Endothelial cell of umbilical vein (primary cell): Measurements from ENCODE around the gene ARHGAP18. TPM values are rescaled to one million over a fixed set of nuclear protein-coding genes. Genes with fewer than 3 reads are reported as not detected.
A peak's percentile ranks its signal among the peaks of the same experiment; 100 is the strongest.
"Not testable (repeated sequence)": the region's sequence is repeated elsewhere in the genome, so short reads cannot be mapped to it uniquely, and the experiment has no call there.

Source experiments
- BruUV-seq: library from RNA; stranded (reverse); fragments of 400-500 nt; replicated peaks from 2 replicates; lab custom pipeline; 2021; lab: Mats Ljungman, UMichigan
- CTCF ChIA-PET: fragments of 300-600, 350-600 bp; sonication (Branson Sonifier 250); formaldehyde crosslinking; loops from one replicate; lab custom pipeline; 2021; ENCODE audit warnings: antibody characterized with exemption, inconsistent platforms; lab: Charles Lee
- POLR2A ChIA-PET: fragments of 300-600, 350-600 bp; sonication (Branson Sonifier 250); formaldehyde crosslinking; loops from one replicate; lab custom pipeline; 2021; ENCODE audit warnings: antibody characterized with exemption, inconsistent platforms; lab: Charles Lee
- DNase-seq: peaks from one replicate; pipeline ENCODE4 v3.0.0-alpha.2; 2011; ENCODE audit warnings: low read depth, low spot score
- FAIRE-seq: peaks from 2 replicates; lab custom pipeline; 2011; peaks lifted over from hg19 to GRCh38; lab: Jason Lieb, UNC
- H2AFZ ChIP-seq: 2 replicates; pipeline ENCODE4 v1.6.0; 2012; ENCODE audit warnings: low read depth, low read length, control low read depth, inconsistent platforms
- H3K27ac ChIP-seq: 2 replicates; pipeline ENCODE4 v1.5.1; 2011; ENCODE audit warnings: low read depth, mild to moderate bottlenecking, control low read depth, low read length, moderate library complexity; ENCODE audit not compliant: insufficient read depth
- H3K27me3 ChIP-seq, 2 experiments: 2 replicates each; pipeline versions ENCODE4 v1.6.0 to v1.6.1; 2011; ENCODE audit warnings: low read length in 2 of 2, mixed read lengths in 1 of 2; ENCODE audit not compliant: control insufficient read depth in 2 of 2, insufficient read depth in 2 of 2
- H3K36me3 ChIP-seq, 2 experiments: 2 replicates in 1 of 2; 3 replicates in 1 of 2; pipeline ENCODE4 v1.5.1; 2011; ENCODE audit warnings: low read length in 2 of 2, mild to moderate bottlenecking in 1 of 2, moderate library complexity in 1 of 2; ENCODE audit not compliant: control insufficient read depth in 2 of 2, insufficient read depth in 2 of 2; ENCODE audit errors: extremely low read depth in 1 of 2
- H3K4me1 ChIP-seq: 3 replicates; pipeline ENCODE4 v1.5.1; 2011; ENCODE audit warnings: mild to moderate bottlenecking, low read length; ENCODE audit not compliant: control insufficient read depth, insufficient read depth; ENCODE audit errors: extremely low read depth
- H3K4me2 ChIP-seq: 2 replicates; pipeline ENCODE4 v1.6.1; 2011; ENCODE audit warnings: low read length, control low read depth, mixed read lengths; ENCODE audit not compliant: insufficient read depth
- H3K4me3 ChIP-seq, 3 experiments: fragments of 200-600 bp in 1 of 3; sonication (generic), shearing (Covaris generic) in 1 of 3; replicated peaks in 1 of 3; 2 replicates each; pipeline ENCODE4 v1.5.1; 2011 to 2016; ENCODE audit warnings: control low read depth in 3 of 3, low read length in 3 of 3, mild to moderate bottlenecking in 2 of 3, inconsistent platforms in 1 of 3, low read depth in 1 of 3, moderate library complexity in 1 of 3; ENCODE audit not compliant: insufficient read depth in 1 of 3
- H3K79me2 ChIP-seq: 2 replicates; pipeline ENCODE4 v1.6.0; 2012; ENCODE audit warnings: low read length, inconsistent platforms; ENCODE audit not compliant: control insufficient read depth, insufficient read depth
- H3K9ac ChIP-seq: replicated peaks from 2 replicates; pipeline ENCODE3; 2011; ENCODE audit warnings: low read length, control low read depth; ENCODE audit not compliant: insufficient read depth; ENCODE audit errors: extremely low read depth
- H3K9me1 ChIP-seq: replicated peaks from 3 replicates; pipeline ENCODE4 v1.6.0; 2011; ENCODE audit warnings: mild to moderate bottlenecking, low read length; ENCODE audit not compliant: control insufficient read depth, insufficient read depth; ENCODE audit errors: extremely low read depth
- H3K9me3 ChIP-seq: replicated peaks from 2 replicates; pipeline ENCODE4 v1.5.1; 2012; ENCODE audit warnings: low read length, inconsistent platforms; ENCODE audit not compliant: control insufficient read depth, insufficient read depth
- H4K20me1 ChIP-seq: replicated peaks from 2 replicates; pipeline ENCODE3; 2011; ENCODE audit warnings: mild to moderate bottlenecking, low read length; ENCODE audit not compliant: control insufficient read depth, insufficient read depth; ENCODE audit errors: extremely low read depth
- CTCF ChIP-seq, 2 donors: IDR thresholded peaks; 1 replicate in 1 of 2; 2 replicates in 1 of 2; pipeline ENCODE4 v1.5.1; 2011; ENCODE audit warnings: low read length in 2 of 2, mild to moderate bottlenecking in 2 of 2, moderate library complexity in 2 of 2, control low read depth in 1 of 2, inconsistent platforms in 1 of 2, low read depth in 1 of 2; ENCODE audit not compliant: insufficient read depth in 1 of 2; ENCODE audit errors: extremely low read depth in 1 of 2
- GATA2 ChIP-seq: IDR thresholded peaks from 2 replicates; pipeline ENCODE4 v1.7.0; 2011; ENCODE audit warnings: low read depth, mild to moderate bottlenecking, moderate library complexity, mixed read lengths, low read length; ENCODE audit not compliant: insufficient read length, insufficient read depth
- MAX ChIP-seq: IDR thresholded peaks from 2 replicates; pipeline ENCODE4 v1.6.1; 2011; ENCODE audit not compliant: insufficient read depth, insufficient read length
- POLR2A ChIP-seq: IDR thresholded peaks from 2 replicates; pipeline ENCODE4 v1.6.1; 2012; ENCODE audit warnings: low read depth, mild to moderate bottlenecking, control low read depth, low read length
- dilution Hi-C: fragments of 300-500 bp; cut with MboI; formaldehyde crosslinking; loops from one replicate; pipeline ENCODE4 v1.15.0; 2019; ENCODE audit warnings: low sequenced_read_pairs; ENCODE audit not compliant: extremely low pct_ligation_motif_present
- intact Hi-C: fragments of 100-400 bp; cut with micrococcal nuclease; formaldehyde crosslinking; loops from one replicate; pipeline ENCODE4 v1.10.0; 2022
- polyA plus RNA-seq, 4 experiments: library from polyadenylated mRNA; depleted of rRNA in 3 of 4; stranded (reverse) in 3 of 4; unstranded in 1 of 4; fragments of >200 nt; gene quantifications; 2 replicates each; pipeline versions ENCODE4 v1.2.1 to v1.2.3, GENCODE V29; 2011 to 2012; ENCODE audit warnings: missing spikeins in 1 of 4
- total RNA-seq: library from RNA; stranded (reverse); gene quantifications from 2 replicates; pipeline ENCODE4 v1.2.3, GENCODE V29; 2021

The ARHGAP18 gene
- total and polyA plus RNA-seq, 2 donors (not counting 3 experiments of a cell fraction or from before 2014, with no cell fraction given) = 13.1 to 86.1 TPM

- Histone ChIP-seq H3K79me2 (no peaks in the 10 kb centered on the region), H3K4me1 (peaks cover 32% of the 10 kb centered on the region), H2AFZ (peak overlapping the region; percentile 58), H3K9me1 (no peaks in the 10 kb centered on the region), H3K9me3 (no peaks in the 10 kb centered on the region), H3K9ac (peak overlapping the region; percentile 28), H4K20me1 (no peaks in the 10 kb centered on the region), H3K36me3 (peaks cover 0 to 2% of the 10 kb centered on the region in 2 experiments), H3K27me3 (no peaks in the 10 kb centered on the region), H3K27ac (peak overlapping the region; percentile 80), H3K4me2 (peak overlapping the region; percentile 73), H3K4me3 (peak overlapping the region in 1 of 3 experiments; percentile 19)
- intact Hi-C loops = loop anchor here (1.0 to 5.0 kb wide), 3 partner anchors 76 to 768 kb away; no protein-coding TSS in a partner anchor
- TF ChIP-seq CTCF (IDR thresholded peaks at IDR 0.05; ENCODE audit: extremely low read depth in 1 of 2, insufficient read depth in 1 of 2, low read depth in 1 of 2, low read length in 2 of 2) (peak; percentile 50 to 54), POLR2A (no peak), MAX (no peak), GATA2 (peak; percentile 95)
- DNase-seq = peak; percentile 72
- dilution Hi-C loops = no loop called here
- ChIA-PET POLR2A (no interaction called here), CTCF (interaction anchor here (0.7 to 2.1 kb wide), 11 partner anchors 10 to 205 kb away, joined by 3 to 33 read pairs (median 4); no protein-coding TSS in a partner anchor)
- no peak for FAIRE-seq
- BruUV-seq = TSS peak; percentile 30
Observed at GRCh38 chr6:129575378-129576118, 134.4 kb downstream of the ARHGAP18 start.

GRCh38 chr6:129574605-129575004 lies 135.4 kb downstream of the ARHGAP18 start:
- CTCF ChIA-PET = interaction anchor here (0.7 to 2.1 kb wide), 12 partner anchors 9 to 204 kb away, joined by 3 to 33 read pairs (median 4); no protein-coding TSS in a partner anchor
- H2AFZ ChIP-seq, DNase-seq, BruUV-seq, H3K9ac ChIP-seq, H3K36me3 ChIP-seq, H3K27ac ChIP-seq, POLR2A ChIA-PET, H3K4me3 ChIP-seq, H3K9me1 ChIP-seq, H3K4me2 ChIP-seq, H4K20me1 ChIP-seq, H3K79me2 ChIP-seq, dilution Hi-C loops, H3K27me3 ChIP-seq, H3K9me3 ChIP-seq, FAIRE-seq: not testable (repeated sequence)
- H3K4me1 ChIP-seq = peaks cover 32% of the 10 kb centered on the region
- intact Hi-C loops = loop anchor here (1.0 to 5.0 kb wide), 3 partner anchors 75 to 767 kb away; no protein-coding TSS in a partner anchor

GRCh38 chr6:129570929-129571328 lies 139.0 kb downstream of the ARHGAP18 start:
- dilution Hi-C loops, FAIRE-seq, BruUV-seq: not testable (repeated sequence)

More at GRCh38 chr6:129570929-129571328, 139.0 kb downstream of the ARHGAP18 start:
- H3K27ac ChIP-seq, H3K27me3 ChIP-seq, POLR2A ChIA-PET, H3K9ac ChIP-seq, H3K36me3 ChIP-seq, H3K9me1 ChIP-seq, H3K4me2 ChIP-seq, H3K4me1 ChIP-seq, CTCF ChIA-PET, H4K20me1 ChIP-seq, intact Hi-C loops, DNase-seq, H3K9me3 ChIP-seq, H3K4me3 ChIP-seq, H2AFZ ChIP-seq, H3K79me2 ChIP-seq: not testable (repeated sequence)
